HepG2 (cell line): ENCODE results near the gene SLC22A23. TPM values are rescaled to one million over a fixed set of nuclear protein-coding genes. Genes with fewer than 3 reads are reported as not detected.

Source experiments
- DR1 ChIP-seq: sonication (generic); formaldehyde crosslinking; IDR thresholded peaks from 2 replicates; pipeline ENCODE4 v1.8.0; 2021; ENCODE audit warnings: mild to moderate bottlenecking, missing genetic modification reagents, inconsistent platforms
- FIP1L1 ChIP-seq: fragments of 200-400 bp; formaldehyde crosslinking; IDR thresholded peaks from 2 replicates; pipeline ENCODE4 v1.6.1; 2018; ENCODE audit warnings: low read depth, mild to moderate bottlenecking, low read length, moderate library complexity, borderline replicate concordance; ENCODE audit not compliant: insufficient read depth
- GATAD2A ChIP-seq: IDR thresholded peaks from 2 replicates; pipeline ENCODE4 v1.6.1; 2016
- HNF4A ChIP-seq: sonication (generic); formaldehyde crosslinking; IDR thresholded peaks from 2 replicates; pipeline ENCODE4 v1.4.0; 2020; ENCODE audit warnings: missing genetic modification reagents
- KMT2B ChIP-seq: IDR thresholded peaks from 2 replicates; pipeline ENCODE4 v1.6.1; 2016; ENCODE audit warnings: missing genetic modification reagents, missing compliant biosample characterization
- MIER2 ChIP-seq: IDR thresholded peaks from 2 replicates; pipeline ENCODE4 v1.6.1; 2016; ENCODE audit warnings: missing biosample characterization, missing genetic modification reagents
- NFYB ChIP-seq: sonication (generic); formaldehyde crosslinking; IDR thresholded peaks from 2 replicates; pipeline ENCODE4 v1.4.0; 2020; ENCODE audit warnings: missing genetic modification reagents
- NR3C1 ChIP-seq: sonication (generic); formaldehyde crosslinking; IDR thresholded peaks from 2 replicates; pipeline ENCODE4 v1.4.0; 2020; ENCODE audit warnings: missing genetic modification reagents
- PCBP1 ChIP-seq: fragments of 200-400 bp; formaldehyde crosslinking; IDR thresholded peaks from 2 replicates; pipeline ENCODE4 v1.6.1; 2017; ENCODE audit warnings: mild to moderate bottlenecking, low read depth, low read length, borderline replicate concordance
- POLR2AphosphoS2 ChIP-seq: IDR thresholded peaks from 2 replicates; pipeline ENCODE4 v1.6.1; 2011; ENCODE audit warnings: low read depth, low read length, improper control_type of control experiment
- POLR2G ChIP-seq: fragments of 200-400 bp; formaldehyde crosslinking; IDR thresholded peaks from 2 replicates; pipeline ENCODE4 v1.6.1; 2018; ENCODE audit warnings: mild to moderate bottlenecking, low read depth, low read length, moderate library complexity
- RARA ChIP-seq: IDR thresholded peaks from 2 replicates; pipeline ENCODE4 v1.6.1; 2016; ENCODE audit warnings: missing genetic modification reagents, missing compliant biosample characterization
- SKI ChIP-seq: fragments of 450-650 bp; IDR thresholded peaks from one replicate; pipeline ENCODE4 v1.6.1; 2018; ENCODE audit warnings: mild to moderate bottlenecking; ENCODE audit not compliant: partially characterized antibody
- SRY ChIP-seq: sonication (generic); formaldehyde crosslinking; IDR thresholded peaks from 2 replicates; pipeline ENCODE4 v1.8.0; 2022; ENCODE audit warnings: mild to moderate bottlenecking, missing genetic modification reagents
- SUZ12 ChIP-seq: fragments of 150-350 bp; IDR thresholded peaks from 2 replicates; pipeline ENCODE4 v1.6.1; 2014; ENCODE audit warnings: low read depth, low read length
- TBL1XR1 ChIP-seq: fragments of 150-350 bp; IDR thresholded peaks from 2 replicates; pipeline ENCODE4 v1.6.1; 2014; ENCODE audit warnings: borderline replicate concordance, low read length; ENCODE audit not compliant: partially characterized antibody
- TRIM24 ChIP-seq: sonication (generic); formaldehyde crosslinking; IDR thresholded peaks from 2 replicates; pipeline ENCODE4 v1.8.0; 2022; ENCODE audit warnings: mild to moderate bottlenecking, missing genetic modification reagents
- ZBED4 ChIP-seq: sonication (generic); formaldehyde crosslinking; IDR thresholded peaks from 2 replicates; pipeline ENCODE4 v1.4.0; 2020; ENCODE audit warnings: missing genetic modification reagents, borderline replicate concordance
- ZBTB21 ChIP-seq: sonication (generic); formaldehyde crosslinking; IDR thresholded peaks from 2 replicates; pipeline ENCODE4 v1.4.0; 2020; ENCODE audit warnings: missing genetic modification reagents
- ZBTB7B ChIP-seq: sonication (generic); formaldehyde crosslinking; IDR thresholded peaks from 2 replicates; pipeline ENCODE4 v1.4.0; 2020; ENCODE audit warnings: missing genetic modification reagents
- ZNF20 ChIP-seq: sonication (generic); formaldehyde crosslinking; IDR thresholded peaks from 2 replicates; pipeline ENCODE4 v1.4.0; 2020; ENCODE audit warnings: mild to moderate bottlenecking, moderate library complexity, missing genetic modification reagents
- ZNF225 ChIP-seq: sonication (generic); formaldehyde crosslinking; IDR thresholded peaks from 2 replicates; pipeline ENCODE4 v1.4.0; 2020; ENCODE audit warnings: mild to moderate bottlenecking, missing genetic modification reagents
- ZNF567 ChIP-seq: sonication (generic); formaldehyde crosslinking; IDR thresholded peaks from 2 replicates; pipeline ENCODE4 v1.8.1; 2023; ENCODE audit warnings: mild to moderate bottlenecking, missing genetic modification reagents, borderline replicate concordance
- ZNF569 ChIP-seq: sonication (generic); formaldehyde crosslinking; IDR thresholded peaks from 2 replicates; pipeline ENCODE4 v1.5.0; 2020; ENCODE audit warnings: mild to moderate bottlenecking, missing genetic modification reagents, moderate library complexity, borderline replicate concordance
- polyA plus RNA-seq, 8 experiments: library from polyadenylated mRNA; depleted of rRNA in 3 of 8; stranded (reverse) in 7 of 8; unstranded in 1 of 8; fragments of >200 nt; fragmentation: Illumina TruSeq in 4 of 8; extraction: Trizol in 4 of 8; gene quantifications; 2 replicates each; pipeline versions ENCODE4 v1.2.1 to v1.2.3, GENCODE V29; 2011 to 2016; ENCODE audit warnings: low read depth in 4 of 8, missing spikeins in 1 of 8, mixed read lengths in 1 of 8; ENCODE audit not compliant: insufficient read depth in 1 of 8
- total RNA-seq, 5 experiments: library from RNA; depleted of rRNA; stranded (reverse); fragments of >200 nt; fragmentation: Illumina TruSeq; extraction: Trizol; gene quantifications; 2 replicates each; pipeline ENCODE4 v1.2.3, GENCODE V29; 2016; ENCODE audit warnings: low read depth in 1 of 5
- TF ChIP-seq, protein P1 (sequence below): sonication (generic); formaldehyde crosslinking; IDR thresholded peaks from 2 replicates; pipeline ENCODE4 v1.4.0; 2020; ENCODE audit warnings: mild to moderate bottlenecking, missing genetic modification reagents, borderline replicate concordance
- TF ChIP-seq, protein P2 (sequence below): sonication (generic); formaldehyde crosslinking; IDR thresholded peaks from 2 replicates; pipeline ENCODE4 v1.8.1; 2023; ENCODE audit warnings: mild to moderate bottlenecking, moderate library complexity, missing genetic modification reagents

Gene SLC22A23
- total and polyA plus RNA-seq, 2 of the 13 experiments (the other 11 are each of a cell fraction or from before 2014, with no cell fraction given): 11.8 to 17.5 TPM

DNA sequence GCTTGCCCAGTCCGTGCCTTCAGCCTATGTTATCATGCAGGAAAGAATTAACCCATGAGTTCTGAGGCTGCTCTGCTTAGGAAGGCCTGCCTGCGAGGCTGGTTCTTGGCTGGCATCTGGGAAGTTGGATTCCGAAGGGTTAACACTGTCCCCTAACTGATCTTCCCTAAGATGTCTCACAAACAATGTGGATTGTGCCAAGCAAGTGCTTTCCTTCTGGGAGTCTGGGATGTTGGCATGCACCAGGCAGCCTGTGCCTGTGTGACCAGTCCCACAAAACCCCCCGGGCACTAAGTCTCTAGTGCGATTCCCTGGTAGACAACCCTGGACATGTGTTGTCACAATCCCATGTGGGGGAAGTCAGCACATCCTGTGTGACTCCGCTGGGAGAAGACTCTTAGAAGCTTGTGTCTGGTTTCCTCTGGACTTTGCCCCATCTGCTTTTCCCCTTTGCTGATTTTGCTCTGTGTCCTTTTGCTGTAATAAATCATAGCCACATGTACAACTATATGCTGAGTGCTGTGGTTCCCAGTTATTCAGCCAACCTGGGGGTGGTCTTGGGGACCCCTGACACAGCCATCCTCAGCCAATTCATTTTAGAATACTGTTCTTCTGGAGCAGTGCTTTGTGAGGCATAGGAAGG, 83.8 kb downstream of the SLC22A23 start (continued):
- TF ChIP-seq DR1 (CRISPR knock-in tag) (no peak), HNF4A (CRISPR knock-in tag) (peak; percentile 93), KMT2B (CRISPR knock-in tag) (no peak; the same call in 1 of the 2 replicates), GATAD2A (CRISPR knock-in tag) (peak; percentile 98), ZNF20 (CRISPR knock-in tag) (no peak), ZNF225 (CRISPR knock-in tag) (no peak), MIER2 (CRISPR knock-in tag) (no peak; the same call in 1 of the 2 replicates), NR3C1 (CRISPR knock-in tag) (no peak), PCBP1 (no peak), SRY (CRISPR knock-in tag) (peak; percentile 34; the same call in 1 of the 2 replicates), FIP1L1 (no peak), POLR2G (peak; percentile 49; the same call in 1 of the 2 replicates), POLR2AphosphoS2 (no peak), RARA (CRISPR knock-in tag) (peak; percentile 91), ZBED4 (no peak), ZBTB7B (CRISPR knock-in tag) (peak; percentile 53; the same call in 1 of the 2 replicates), ZNF567 (CRISPR knock-in tag) (no peak), SKI (peak; percentile 70), TBL1XR1 (no peak), NFYB (CRISPR knock-in tag) (no peak), SUZ12 (no peak), ZBTB21 (CRISPR knock-in tag) (no peak), TRIM24 (no peak), ZNF569 (CRISPR knock-in tag) (no peak)
- TF ChIP-seq, protein P1, sequence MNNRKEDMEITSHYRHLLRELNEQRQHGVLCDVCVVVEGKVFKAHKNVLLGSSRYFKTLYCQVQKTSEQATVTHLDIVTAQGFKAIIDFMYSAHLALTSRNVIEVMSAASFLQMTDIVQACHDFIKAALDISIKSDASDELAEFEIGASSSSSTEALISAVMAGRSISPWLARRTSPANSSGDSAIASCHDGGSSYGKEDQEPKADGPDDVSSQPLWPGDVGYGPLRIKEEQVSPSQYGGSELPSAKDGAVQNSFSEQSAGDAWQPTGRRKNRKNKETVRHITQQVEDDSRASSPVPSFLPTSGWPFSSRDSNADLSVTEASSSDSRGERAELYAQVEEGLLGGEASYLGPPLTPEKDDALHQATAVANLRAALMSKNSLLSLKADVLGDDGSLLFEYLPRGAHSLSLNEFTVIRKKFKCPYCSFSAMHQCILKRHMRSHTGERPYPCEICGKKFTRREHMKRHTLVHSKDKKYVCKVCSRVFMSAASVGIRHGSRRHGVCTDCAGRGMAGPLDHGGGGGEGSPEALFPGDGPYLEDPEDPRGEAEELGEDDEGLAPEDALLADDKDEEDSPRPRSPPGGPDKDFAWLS (CRISPR knock-in tag): no peak
- TF ChIP-seq, protein P2, sequence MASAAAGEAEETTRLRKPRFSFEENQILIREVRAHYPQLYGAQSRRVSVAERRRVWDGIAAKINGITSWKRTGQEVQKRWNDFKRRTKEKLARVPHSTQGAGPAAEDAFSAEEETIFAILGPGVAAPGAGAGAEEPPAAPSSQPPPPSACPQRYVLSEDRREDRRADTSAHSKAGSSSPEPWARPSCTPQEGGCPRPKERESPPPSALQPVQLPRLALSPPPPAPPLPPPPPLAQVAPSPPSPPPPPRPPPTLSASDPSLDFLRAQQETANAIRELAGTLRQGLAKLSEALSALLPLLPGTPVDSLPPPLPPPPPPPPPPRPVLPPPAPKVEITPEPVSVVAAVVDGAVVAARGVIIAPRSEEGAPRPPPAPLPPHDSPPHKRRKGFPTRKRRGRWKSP (CRISPR knock-in tag): peak; percentile 54; the same call in 1 of the 2 replicates
